Muscle of arm (tissue), 14 donors: Measurements from ENCODE around the gene SLC5A11. TPM values are rescaled to one million over a fixed set of nuclear protein-coding genes. Genes with fewer than 3 reads are reported as not detected.
"Not testable (repeated sequence)": the region's sequence is repeated elsewhere in the genome, so short reads cannot be mapped to it uniquely, and the experiment has no call there.

Experiments
- DNase-seq: peaks from one replicate; pipeline ENCODE4 v3.0.0-alpha.2; 2013
- long read RNA-seq, 11 donors: transcript quantifications; one replicate each; lab custom pipeline, GENCODE V29; 2026
- polyA plus RNA-seq, 12 donors: library from polyadenylated mRNA; unstranded; fragments of 120-200 nt; gene quantifications; one replicate each; pipeline ENCODE4 v1.2.1, GENCODE V29; 2013; ENCODE audit not compliant: insufficient read length in 12 of 12

The SLC5A11 gene, protein sequence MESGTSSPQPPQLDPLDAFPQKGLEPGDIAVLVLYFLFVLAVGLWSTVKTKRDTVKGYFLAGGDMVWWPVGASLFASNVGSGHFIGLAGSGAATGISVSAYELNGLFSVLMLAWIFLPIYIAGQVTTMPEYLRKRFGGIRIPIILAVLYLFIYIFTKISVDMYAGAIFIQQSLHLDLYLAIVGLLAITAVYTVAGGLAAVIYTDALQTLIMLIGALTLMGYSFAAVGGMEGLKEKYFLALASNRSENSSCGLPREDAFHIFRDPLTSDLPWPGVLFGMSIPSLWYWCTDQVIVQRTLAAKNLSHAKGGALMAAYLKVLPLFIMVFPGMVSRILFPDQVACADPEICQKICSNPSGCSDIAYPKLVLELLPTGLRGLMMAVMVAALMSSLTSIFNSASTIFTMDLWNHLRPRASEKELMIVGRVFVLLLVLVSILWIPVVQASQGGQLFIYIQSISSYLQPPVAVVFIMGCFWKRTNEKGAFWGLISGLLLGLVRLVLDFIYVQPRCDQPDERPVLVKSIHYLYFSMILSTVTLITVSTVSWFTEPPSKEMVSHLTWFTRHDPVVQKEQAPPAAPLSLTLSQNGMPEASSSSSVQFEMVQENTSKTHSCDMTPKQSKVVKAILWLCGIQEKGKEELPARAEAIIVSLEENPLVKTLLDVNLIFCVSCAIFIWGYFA
- polyA plus RNA-seq = under 1 TPM in 4 of 12 donors, not detected in 8; 0.11 to 0.69 (median 0.33) TPM
- long read RNA-seq, donor 1 = 0 reads
- long read RNA-seq, donor 2 = 0 reads
- long read RNA-seq, donor 3 = 0 reads
- long read RNA-seq, donor 4 = 0 reads
- long read RNA-seq, donor 5, partial matches to known transcripts = 17 of 17 reads
- long read RNA-seq, donor 5, other reads (novel, unspliced or antisense) = 0 of 17 reads
- long read RNA-seq, donor 6 = 0 reads
- long read RNA-seq, donor 7 = 0 reads
- long read RNA-seq, donor 8 = 0 reads
- long read RNA-seq, donor 9 = 0 reads
- long read RNA-seq, donor 10 = 0 reads
- long read RNA-seq, donor 11, partial matches to known transcripts = 0 of 1 reads
- long read RNA-seq, donor 11, other reads (novel, unspliced or antisense) = 0 of 1 reads

DNA sequence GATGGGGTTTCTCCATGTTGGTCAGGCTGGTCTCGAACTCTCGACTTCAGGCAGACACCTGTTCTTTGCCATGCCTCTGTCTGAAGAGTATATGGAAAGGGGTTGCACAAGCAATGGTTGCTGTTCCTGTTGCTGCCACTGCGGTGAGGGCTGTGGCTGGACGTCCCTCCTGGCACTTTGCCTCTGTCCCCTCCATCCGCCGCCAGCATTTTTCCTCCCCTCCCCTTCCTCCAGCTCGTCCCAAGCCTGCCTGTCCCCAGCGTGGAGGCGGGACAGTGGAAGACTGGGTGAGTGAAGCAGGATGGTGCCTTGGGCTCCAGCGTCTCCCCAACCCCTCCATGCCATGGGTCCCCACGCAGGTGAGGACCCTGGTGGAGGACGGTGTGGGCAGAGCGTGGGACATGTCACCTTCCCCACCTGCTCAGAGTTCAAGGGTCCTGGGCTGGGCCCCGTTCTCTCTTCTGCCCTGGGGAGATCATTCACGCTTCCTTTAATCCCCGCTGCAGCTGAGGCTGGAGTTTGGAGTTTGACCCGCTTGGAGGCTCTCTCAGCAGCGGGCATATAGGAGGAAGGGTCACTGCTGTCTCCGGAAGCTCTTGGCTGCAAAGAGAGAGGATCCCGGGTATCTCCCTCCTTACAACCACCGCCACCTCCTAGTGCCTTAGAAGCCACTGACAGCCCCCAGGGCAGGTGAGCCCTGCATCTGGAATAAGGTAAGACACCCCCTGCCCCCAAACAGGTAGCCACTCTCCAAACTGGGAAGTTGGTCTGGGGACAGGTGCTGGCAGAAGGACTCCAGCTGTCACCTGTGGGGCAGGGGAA is at the start of gene SLC5A11:
Gene SLC5A11, plus strand, starts transcription at position 238 of the 822 bp plus-strand sequence. CDS start 12,681 bp downstream, outside the sequence.
- DNase-seq = no peak

DNA sequence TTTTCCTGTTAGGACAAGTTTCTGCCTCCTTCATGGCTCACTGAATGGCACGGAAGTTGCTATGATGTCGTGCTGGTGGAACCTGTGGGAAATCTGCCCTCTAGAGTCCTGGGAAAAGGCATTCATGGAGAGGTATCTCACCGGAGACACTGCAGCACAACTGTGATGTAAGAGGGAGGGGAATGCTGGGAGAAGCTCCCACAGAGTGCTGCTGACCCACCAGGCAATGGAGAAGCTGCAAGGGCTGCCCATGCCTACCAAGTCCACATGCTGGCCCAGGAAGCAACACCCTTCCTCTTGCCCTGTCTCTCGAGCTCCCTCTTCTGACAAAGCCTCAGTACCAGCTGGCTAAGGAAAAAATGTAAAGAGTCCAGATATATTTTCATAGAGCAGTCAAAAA is 45.2 kb upstream of the SLC5A11 start:
- no peak for DNase-seq

DNA sequence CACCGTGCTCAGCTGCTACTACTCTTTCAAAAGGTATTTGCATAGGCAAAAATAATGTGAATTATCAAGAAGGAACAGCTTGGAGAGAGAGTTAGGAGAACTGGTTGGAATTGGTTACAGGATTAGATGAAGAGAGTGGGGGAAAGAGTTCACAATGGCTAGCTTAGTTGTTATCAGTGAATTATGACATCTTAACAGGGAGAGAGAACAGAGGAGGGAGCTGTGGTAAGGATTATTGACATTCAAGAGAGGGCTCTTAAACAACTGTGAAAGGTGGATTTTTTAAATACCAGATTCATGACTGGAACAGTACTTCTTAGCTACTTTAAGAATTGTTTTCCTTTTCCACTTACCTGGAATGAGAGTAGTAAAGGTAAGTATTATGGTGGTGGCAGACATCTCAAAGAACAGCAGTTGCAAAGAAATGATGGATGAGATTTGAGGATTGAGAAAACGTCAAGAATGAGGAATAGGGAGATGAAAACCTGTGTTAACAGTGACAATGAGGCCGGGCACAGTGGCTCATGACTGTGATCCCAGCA is 43.9 kb upstream of the SLC5A11 start:
- no peak for DNase-seq

DNA sequence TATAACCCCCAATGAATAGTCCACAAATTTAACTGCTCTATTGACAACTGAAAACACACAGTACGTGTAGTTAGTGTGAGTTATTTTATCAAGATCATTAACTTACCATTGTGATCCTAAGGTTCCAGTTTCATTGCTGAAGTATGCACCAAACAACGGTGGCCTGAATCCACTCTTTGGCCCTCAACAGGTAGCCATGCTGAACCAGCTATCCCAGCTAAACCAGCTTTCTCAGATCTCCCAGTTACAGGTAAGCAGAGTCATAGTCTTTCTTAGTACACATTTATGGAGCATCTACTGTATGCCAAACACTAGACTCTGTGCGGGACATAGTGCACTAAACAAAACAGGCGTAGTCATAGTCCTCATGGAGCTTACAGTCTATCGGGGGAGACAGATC is 40.3 kb upstream of the SLC5A11 start:
- DNase-seq = no peak

DNA sequence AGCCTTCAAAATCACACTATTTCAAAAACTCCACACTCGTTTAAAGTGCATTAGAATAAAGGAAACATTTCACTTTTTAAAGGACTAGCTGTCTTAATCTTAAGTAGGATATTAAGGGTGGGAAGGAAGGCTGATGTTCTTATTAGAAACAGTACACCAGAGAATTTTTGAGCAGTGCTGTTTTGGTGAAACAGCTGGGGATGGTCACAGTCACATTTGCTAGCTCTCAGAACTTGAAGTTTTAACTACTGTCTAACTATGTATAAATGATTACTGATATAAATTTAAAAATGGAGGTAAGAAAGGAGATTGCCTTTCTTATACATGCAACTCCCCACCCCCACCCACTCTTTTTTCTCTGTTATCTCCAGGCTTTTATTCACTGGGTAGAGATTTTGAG is 38.5 kb upstream of the SLC5A11 start:
- no peak for DNase-seq

DNA sequence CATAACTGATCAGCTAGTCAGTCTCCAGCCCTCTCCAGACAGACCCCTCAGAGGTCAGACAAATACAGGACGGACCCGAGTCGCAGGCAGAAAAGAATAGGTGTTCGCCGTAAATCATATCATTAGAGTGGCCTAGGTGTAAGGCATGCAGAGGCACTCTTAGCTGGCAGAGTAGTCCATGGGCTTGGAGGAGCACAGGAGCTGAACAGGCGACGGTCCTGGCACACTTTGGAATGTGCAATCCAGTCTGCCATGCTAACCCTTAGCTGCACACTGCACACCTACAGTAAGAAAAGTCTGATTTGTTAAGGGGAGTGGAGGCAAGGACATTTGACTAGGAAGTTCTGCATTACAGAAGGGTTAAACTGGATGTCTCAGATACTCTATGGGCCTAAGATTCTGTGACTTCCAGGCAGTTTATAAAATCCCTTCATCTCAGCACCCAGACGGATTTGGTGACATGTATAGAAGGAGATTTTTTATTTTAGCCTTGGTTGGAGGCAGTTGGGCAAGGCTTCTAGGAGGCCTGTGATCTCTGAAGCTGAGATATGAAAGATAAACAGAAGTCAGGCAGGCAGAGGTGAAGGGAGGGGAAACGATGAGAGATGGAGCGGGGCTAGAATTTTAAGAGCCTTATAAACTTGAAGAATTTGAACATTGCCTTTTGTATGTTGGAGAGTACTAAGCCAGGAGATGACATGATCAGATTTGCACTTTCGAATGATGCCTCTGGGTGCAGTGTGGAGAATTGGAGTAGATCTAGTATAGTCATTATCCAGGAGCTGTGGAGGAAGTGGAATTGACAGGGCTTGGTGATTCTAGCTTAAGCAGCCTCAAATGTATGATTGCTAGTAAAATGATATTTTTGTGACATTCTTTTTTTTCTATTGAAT is 34.6 kb upstream of the SLC5A11 start:
- no peak for DNase-seq

DNA sequence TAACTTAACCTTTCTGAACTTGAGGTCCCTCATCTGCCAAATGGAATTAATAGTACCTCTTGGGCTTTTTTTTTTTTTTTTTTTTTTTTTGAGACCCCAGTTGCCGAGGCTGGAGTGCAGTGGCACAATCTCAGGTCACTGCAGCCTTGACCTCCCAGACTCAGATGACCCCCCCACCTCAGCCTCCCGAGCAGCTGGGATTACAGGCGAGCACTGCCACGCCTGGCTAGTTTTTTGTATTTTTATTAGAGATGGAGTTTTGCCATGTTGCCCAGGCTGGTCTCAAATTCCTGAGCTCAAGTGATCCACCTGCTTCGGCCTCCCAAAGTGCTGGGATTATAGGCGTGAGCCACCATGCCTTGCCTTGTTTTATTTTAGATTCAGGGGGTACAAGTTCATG is 33.0 kb upstream of the SLC5A11 start:
- not testable (repeated sequence) for DNase-seq

DNA sequence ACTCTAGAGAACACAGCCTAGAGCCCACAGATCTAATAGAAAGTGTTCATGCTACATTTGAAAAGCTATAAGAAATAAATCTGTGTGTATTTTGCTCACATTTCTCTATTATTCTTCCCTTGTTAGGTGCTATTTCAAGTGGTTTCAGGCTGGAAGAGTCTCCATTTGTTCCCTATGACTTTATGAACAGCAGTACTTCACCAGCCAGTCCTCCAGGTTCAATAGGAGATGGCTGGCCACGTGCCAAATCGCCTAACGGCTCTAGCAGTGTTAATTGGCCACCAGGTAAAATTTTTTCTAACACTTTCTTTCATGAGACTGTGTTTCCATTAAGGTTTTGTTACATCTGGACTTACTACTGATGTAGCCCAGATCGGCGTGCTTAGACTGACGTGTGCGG is 30.7 kb upstream of the SLC5A11 start:
- DNase-seq = no peak

DNA sequence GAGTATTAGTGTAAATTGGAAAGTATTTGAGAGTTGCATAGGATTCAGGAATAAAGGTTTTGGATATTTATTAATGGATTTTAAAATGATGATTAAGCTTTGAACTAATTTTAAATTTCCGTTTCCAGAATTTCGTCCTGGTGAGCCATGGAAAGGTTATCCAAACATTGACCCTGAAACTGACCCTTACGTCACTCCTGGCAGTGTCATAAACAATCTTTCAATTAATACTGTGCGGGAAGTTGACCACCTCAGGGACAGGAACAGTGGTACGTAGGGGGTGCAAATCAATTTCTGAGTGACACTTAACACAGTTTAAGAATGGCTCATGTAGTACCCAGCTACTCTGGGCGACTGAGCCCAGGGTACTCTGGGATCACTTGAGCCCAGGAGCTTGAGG is 29.1 kb upstream of the SLC5A11 start:
- no peak for DNase-seq

DNA sequence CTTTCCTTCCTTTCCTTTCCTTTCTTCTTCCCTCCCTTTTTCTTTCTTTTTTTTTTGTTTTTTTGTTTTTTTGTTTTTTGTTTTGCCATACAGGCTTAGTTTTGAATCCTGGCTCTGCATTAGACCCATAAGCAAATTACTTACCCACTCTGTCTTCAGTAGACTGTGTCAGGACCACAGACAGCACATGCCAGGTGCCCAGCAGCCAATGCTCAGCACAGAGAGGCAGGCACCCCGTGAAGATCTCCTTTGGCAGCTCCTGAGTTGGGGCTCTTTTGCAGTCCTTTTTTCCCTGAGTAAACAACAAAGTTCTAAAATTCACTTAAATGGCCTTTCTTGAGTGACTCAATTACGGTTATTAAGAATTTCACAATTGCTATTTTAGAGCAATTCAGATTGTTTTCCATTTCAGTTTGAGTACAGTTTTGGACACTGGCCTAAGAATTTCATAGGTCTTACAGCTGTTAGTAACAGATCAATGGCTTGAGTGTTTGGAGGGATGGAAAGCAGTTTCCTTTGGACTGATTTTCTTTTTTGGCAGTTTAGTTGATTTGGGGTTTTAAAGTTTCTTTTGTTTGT is 26.2 kb upstream of the SLC5A11 start:
- DNase-seq = no peak

DNA sequence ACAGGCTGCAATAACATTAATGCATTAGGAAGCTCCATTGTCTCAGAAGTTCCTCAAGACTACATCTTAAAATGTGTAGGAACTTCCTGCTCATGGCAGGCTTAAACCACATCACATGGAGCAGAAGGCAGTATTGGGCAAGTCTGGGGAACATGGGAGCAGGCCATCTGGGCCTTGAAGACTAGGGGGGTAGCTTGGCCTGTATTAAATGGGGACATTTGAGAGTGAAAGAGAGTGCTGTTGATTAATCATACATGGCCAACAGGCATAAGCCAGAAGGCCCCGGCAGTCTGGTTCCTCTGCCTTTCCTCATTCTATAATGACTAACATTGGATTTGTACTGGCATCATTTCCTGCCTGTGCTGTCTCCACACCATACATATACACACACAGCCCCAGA is 25.2 kb upstream of the SLC5A11 start:
- DNase-seq = no peak

DNA sequence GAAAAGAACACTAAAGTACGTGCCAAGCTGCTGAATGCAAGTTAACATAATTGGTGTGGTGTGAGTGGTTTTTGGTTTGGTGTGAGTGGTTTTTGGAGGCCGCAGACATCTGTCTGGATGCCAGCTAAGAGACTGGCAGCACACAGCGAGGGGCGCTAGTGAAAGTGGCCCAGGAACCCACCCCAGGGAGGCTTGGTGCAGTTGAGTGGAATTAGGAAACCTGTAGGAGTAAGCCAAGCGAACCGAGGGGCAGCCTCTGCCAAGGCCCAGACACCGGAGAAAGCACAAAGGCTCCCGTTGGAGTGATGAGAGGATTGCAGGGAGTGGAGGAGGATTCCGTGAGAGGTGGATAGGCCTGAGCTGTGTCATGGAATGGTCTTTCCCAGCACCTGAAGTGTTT is 24.6 kb upstream of the SLC5A11 start:
- DNase-seq = no peak

DNA sequence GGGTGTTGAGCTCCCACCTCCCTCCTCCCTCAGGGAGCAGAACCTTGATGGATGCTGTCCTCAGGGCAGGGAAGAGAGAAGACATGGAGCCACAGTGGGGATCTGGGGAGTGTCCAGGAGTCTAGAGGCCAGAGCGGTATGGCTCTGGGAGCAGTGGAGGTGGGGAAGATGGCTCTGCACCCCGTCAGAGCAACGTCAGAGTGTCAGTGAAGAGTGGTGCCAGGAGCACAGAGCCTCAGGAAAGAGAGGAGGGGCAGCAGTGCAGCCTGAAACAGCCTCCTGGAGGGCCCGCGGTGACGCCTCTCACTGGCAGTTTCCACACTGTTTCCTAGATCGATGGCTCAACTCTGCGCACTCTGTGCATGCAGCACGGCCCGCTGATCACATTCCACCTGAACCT is 23.2 kb upstream of the SLC5A11 start:
- no peak for DNase-seq

DNA sequence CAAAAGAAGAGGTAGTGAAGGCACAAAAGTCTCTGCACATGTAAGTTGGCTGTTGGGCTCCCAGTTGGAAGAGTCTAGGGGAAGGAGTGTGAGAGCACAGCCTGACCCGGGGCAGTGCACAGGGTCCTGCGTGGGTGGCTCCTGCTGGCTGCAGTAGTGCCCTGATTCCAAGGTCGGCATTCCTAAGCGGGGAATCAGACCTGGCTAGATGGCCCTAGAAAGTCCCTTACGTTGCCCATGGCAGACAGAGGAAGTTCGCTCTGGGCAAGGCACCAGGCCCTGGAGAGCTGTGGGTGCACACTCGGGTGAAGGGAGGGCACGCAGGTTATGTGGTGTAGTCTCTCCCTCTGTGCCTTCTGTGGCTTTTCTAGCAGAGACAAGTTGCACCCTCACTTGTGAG is 22.8 kb upstream of the SLC5A11 start:
- DNase-seq = no peak

DNA sequence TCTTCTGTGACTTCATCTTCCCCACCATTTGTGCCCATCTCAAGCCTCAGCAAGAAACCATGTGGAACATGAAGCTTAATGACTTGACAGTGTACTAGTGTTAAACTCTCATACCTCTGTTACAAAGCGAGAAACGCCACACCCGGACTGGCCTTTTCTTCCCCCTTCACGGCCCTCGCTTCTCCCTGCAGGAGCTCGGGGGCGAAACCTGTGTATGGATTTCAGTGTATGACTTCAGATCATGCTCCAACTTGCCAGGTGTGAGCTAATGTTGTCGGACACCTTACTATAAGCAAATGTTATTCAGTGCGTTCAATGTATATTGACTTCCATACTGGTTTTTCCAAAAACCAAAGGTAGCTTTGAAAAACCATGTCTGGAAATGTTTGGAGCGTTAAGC is 20.1 kb upstream of the SLC5A11 start:
- DNase-seq = no peak

DNA sequence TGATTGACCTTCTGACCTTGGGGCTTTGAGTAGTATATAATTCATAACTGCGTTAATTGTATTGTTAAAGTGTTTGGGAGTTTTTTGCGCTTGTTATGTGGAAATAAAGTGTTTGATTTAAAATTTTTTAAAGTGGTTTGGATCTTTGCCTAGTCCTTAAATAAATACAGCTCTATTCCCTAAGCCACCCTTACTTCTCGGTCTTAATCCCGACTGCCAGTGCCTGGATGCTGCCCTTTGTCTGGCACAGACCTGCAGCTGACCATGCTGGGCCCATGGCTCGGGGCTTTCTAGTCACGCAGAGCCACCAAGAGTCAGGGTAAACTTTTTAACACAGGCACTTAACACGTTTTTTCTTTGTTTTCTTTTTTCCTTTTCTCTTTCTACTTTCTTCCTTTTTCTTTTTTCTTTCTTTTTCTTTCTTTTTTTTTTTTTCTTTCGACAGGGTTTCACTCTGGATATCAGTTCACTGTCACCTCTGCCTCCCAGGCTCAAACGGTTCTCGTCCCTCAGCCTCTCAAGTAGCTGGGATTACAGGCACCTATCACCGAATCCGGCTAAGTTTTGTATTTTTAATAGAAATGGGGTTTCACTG is 19.6 kb upstream of the SLC5A11 start:
- DNase-seq = no peak

DNA sequence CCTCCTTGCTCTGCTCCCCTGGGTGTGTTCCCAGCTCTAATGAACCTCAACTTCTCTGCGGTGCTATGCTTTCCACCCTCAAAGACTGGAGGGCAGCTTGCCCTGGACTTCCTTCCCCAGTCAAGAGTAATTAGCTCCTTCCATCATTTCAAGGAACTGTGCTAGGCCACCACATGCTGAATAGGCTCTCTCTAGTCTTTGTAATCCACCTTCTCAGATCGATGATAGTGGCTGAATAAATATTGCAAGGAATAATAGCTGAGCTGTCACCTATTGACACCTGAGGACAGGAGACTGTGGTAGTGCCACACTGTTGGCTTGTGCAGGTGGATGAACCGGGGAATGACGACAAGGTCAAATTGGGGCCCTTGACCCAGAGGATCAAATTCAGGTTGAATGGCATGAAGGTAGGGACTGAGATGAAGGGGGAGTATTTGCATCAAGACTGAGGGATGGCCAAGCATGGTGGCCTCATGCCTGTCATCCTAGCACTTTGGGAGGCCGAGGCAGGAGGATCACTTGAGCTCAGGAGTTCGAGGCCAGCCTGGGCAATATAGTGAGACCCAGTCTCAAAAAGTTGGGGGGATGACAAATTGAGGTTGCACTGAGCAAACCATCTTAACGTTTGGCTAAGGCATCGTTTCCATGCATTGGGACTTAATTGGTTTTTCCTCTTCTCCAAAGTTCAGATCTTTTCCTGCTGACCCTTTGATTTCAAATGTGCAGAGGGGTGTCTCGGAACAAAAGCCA is 18.8 kb upstream of the SLC5A11 start:
- no peak for DNase-seq

DNA sequence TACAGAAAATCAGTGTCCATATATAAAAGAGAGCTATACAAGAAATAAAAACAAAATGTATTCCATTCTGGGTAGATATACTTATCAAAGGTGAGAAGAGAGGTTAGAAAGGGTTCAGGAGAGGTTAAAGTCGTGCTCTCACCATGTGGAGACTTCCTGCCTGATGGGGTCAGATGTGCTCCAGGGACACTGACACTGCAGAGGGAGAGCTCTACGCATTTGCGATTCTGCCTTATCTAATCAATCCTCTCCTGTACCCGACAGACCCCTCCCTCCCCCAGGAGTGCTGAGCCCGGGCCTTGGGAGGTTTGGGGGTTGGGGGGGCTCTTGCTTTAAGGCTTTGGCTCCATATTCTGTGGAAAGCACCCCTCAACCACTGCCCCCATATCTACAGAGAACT is 16.6 kb upstream of the SLC5A11 start:
- no peak for DNase-seq

DNA sequence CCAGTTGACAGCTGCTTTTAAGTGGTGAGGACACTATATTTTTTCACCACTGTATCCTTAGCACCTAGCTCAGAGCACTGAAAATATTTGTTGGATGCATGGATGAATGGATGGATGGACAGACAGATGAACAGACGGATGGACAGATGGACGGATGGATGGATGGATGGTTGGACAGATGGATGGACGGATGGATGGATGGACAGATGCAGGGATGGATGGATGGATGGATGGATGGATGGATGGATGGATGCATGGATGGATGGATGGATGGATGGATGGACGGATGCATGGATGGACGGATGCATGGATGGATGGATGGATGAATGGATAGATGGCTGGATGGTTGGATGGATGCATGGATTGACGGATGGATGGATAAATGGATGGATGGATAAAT is 12.4 kb upstream of the SLC5A11 start:
- DNase-seq = no peak
